NCI-H1048 (cell line): ENCODE measurements around the gene PREX1.

Experiments
- DNase-seq: peaks from one replicate; lab custom pipeline; 2025; lab: John Stamatoyannopoulos, UW

Gene PREX1

GRCh38 chr20:48656661-48657211 is 171.1 kb downstream of the PREX1 start:
- no peak for DNase-seq

- DNase-seq: no peak
Observed at GRCh38 chr20:48656137-48656536, 171.7 kb downstream of the PREX1 start.

- DNase-seq: no peak
Observed at GRCh38 chr20:48653706-48654051, 174.1 kb downstream of the PREX1 start.

- no peak for DNase-seq
Observed at GRCh38 chr20:48652961-48653705, 174.7 kb downstream of the PREX1 start.

GRCh38 chr20:48651960-48652359 is 175.8 kb downstream of the PREX1 start:
- DNase-seq: no peak

GRCh38 chr20:48651271-48651670 is 176.5 kb downstream of the PREX1 start:
- DNase-seq: no peak

GRCh38 chr20:48649868-48650267 is 177.9 kb downstream of the PREX1 start:
- no peak for DNase-seq

- no peak for DNase-seq
Observed at GRCh38 chr20:48649104-48649626, 178.6 kb downstream of the PREX1 start.

- no peak for DNase-seq
Observed at GRCh38 chr20:48648482-48649051, 179.2 kb downstream of the PREX1 start.

GRCh38 chr20:48647858-48648257 is 179.9 kb downstream of the PREX1 start:
- no peak for DNase-seq

GRCh38 chr20:48645666-48646065 is 182.1 kb downstream of the PREX1 start:
- no peak for DNase-seq

- no peak for DNase-seq
Observed at GRCh38 chr20:48644286-48644828, 183.4 kb downstream of the PREX1 start.

GRCh38 chr20:48642105-48642880 is 185.5 kb downstream of the PREX1 start:
- DNase-seq: no peak

- no peak for DNase-seq
Observed at GRCh38 chr20:48640871-48641270, 186.9 kb downstream of the PREX1 start.

- DNase-seq: no peak
Observed at GRCh38 chr20:48639899-48640298, 187.9 kb downstream of the PREX1 start.

- no peak for DNase-seq
Observed at GRCh38 chr20:48638546-48638945, 189.3 kb downstream of the PREX1 start.

- DNase-seq: no peak
Observed at GRCh38 chr20:48637461-48637860, 190.3 kb downstream of the PREX1 start.

- no peak for DNase-seq
Observed at GRCh38 chr20:48636301-48636700, 191.5 kb downstream of the PREX1 start.

GRCh38 chr20:48635791-48636267 is 192.0 kb downstream of the PREX1 start:
- DNase-seq: no peak

GRCh38 chr20:48635361-48635760 is 192.4 kb downstream of the PREX1 start:
- no peak for DNase-seq

GRCh38 chr20:48634641-48635040 is 193.2 kb downstream of the PREX1 start:
- no peak for DNase-seq

- DNase-seq: no peak
Observed at GRCh38 chr20:48633620-48634257, 194.1 kb downstream of the PREX1 start.
